ENCODE results near the gene TKTL1.

- TF ChIP-seq CTCF (IDR thresholded peaks at IDR 0.05) (no peak), POLR2A (IDR thresholded peaks at IDR 0.05) (no peak)
Observed at GRCh38 chrX:154315416-154315815, 19.8 kb downstream of the TKTL1 start.

Data from heart left ventricle (tissue), 13 donors.